Loucy (cell line): ENCODE results near the gene USP7.
"Not testable (repeated sequence)": the region's sequence is repeated elsewhere in the genome, so short reads cannot be mapped to it uniquely, and the experiment has no call there.

Experiments
- EZH2phosphoT487 ChIP-seq: fragments of 200-600 bp; IDR thresholded peaks from 2 replicates; pipeline ENCODE4 v1.6.1; 2018; ENCODE audit warnings: antibody characterized with exemption, mild to moderate bottlenecking, moderate library complexity, borderline replicate concordance
- TF ChIP-seq, protein P1 (sequence below): fragments of 200-600 bp; sonication (generic); conservative IDR thresholded peaks from 2 replicates; pipeline ENCODE4 v1.5.1; 2014; ENCODE audit warnings: mild to moderate bottlenecking, antibody characterized with exemption, low read length

GRCh38 chr16:8873866-8874195 lies 89.9 kb downstream of the USP7 start:
- TF ChIP-seq EZH2phosphoT487, result not testable (repeated sequence)
- TF ChIP-seq, protein P1, sequence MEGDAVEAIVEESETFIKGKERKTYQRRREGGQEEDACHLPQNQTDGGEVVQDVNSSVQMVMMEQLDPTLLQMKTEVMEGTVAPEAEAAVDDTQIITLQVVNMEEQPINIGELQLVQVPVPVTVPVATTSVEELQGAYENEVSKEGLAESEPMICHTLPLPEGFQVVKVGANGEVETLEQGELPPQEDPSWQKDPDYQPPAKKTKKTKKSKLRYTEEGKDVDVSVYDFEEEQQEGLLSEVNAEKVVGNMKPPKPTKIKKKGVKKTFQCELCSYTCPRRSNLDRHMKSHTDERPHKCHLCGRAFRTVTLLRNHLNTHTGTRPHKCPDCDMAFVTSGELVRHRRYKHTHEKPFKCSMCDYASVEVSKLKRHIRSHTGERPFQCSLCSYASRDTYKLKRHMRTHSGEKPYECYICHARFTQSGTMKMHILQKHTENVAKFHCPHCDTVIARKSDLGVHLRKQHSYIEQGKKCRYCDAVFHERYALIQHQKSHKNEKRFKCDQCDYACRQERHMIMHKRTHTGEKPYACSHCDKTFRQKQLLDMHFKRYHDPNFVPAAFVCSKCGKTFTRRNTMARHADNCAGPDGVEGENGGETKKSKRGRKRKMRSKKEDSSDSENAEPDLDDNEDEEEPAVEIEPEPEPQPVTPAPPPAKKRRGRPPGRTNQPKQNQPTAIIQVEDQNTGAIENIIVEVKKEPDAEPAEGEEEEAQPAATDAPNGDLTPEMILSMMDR, result not testable (repeated sequence)
